ENCODE data around the gene PRICKLE3. TPM values are rescaled to one million over a fixed set of nuclear protein-coding genes. Genes with fewer than 3 reads are reported as not detected.

PRICKLE3 gene
- total and polyA plus RNA-seq, 8 donors, result 3.7 to 65.1 (median 7.1) TPM

DNA sequence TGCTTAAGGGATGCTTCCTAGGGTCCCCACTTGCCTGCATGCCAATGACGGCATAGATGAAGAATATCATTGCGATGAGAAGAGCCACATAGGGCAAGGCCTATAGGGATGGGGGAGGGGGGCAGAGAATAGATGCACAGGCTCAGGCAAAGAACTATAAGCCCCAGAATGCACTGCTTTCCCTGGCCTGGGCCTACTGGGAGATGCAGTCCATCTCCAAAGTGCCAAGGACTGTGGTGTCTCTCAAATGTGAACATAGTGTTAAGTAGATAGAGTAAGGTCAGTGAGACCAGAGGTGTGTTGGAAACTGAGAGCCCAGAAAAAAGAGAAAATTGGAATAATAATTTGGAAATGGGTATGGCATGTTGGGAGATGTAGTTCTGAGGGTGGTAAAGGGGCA lies 26.0 kb upstream of the PRICKLE3 start:
- intact Hi-C loops (cut with DNase I; ENCODE audit: low total_unique reads), result no loop called here

DNA sequence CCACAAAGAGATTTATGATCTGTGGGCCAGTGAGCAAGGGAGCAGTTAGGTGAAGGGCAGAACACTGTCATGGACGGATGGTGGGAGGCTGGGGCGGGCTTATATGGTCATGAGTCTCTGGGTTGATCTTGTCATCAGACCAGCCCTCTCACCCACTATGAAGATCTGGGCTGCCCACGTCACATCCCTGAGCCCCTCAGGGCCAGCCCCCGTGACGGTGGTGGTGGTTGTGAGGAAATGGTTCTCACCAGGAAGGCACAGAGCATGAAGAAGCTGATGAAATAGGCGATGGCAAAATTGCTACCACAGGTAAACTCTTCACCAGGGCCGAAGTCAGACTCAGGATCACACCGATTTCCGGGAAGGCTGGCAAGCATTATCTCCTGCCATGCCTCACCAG lies 24.9 kb upstream of the PRICKLE3 start:
- H3K4me1 ChIP-seq, result no peaks in the 10 kb centered on the region
- H3K27ac ChIP-seq, result no peak overlapping the region
- H3K4me3 ChIP-seq, result no peak overlapping the region
- H3K27me3 ChIP-seq, result peaks cover 0 to 10% (median 0%) of the 10 kb centered on the region in 3 donors
- no peaks in the 10 kb centered on the region for H3K9me3 ChIP-seq
- intact Hi-C loops (cut with DNase I; ENCODE audit: low total_unique reads), result no loop called here
- WGBS, 5 donors, result 79 to 88% (median 82%) methylated on average over 8 to 9 of the region's 9 CpGs
- DNase-seq, result no peak
- no peak for TF ChIP-seq EP300 (IDR thresholded peaks at IDR 0.05)
- TF ChIP-seq POLR2A (IDR thresholded peaks at IDR 0.05), result no peak
- TF ChIP-seq POLR2AphosphoS5 (IDR thresholded peaks at IDR 0.05), result no peak
- TF ChIP-seq, protein P1, sequence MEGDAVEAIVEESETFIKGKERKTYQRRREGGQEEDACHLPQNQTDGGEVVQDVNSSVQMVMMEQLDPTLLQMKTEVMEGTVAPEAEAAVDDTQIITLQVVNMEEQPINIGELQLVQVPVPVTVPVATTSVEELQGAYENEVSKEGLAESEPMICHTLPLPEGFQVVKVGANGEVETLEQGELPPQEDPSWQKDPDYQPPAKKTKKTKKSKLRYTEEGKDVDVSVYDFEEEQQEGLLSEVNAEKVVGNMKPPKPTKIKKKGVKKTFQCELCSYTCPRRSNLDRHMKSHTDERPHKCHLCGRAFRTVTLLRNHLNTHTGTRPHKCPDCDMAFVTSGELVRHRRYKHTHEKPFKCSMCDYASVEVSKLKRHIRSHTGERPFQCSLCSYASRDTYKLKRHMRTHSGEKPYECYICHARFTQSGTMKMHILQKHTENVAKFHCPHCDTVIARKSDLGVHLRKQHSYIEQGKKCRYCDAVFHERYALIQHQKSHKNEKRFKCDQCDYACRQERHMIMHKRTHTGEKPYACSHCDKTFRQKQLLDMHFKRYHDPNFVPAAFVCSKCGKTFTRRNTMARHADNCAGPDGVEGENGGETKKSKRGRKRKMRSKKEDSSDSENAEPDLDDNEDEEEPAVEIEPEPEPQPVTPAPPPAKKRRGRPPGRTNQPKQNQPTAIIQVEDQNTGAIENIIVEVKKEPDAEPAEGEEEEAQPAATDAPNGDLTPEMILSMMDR (IDR thresholded peaks at IDR 0.05), result no peak
- H3K36me3 ChIP-seq, result no peaks in the 10 kb centered on the region

More for the DNA sequence above, 26.0 kb upstream of the PRICKLE3 start:
- TF ChIP-seq, protein P1 (IDR thresholded peaks at IDR 0.05), result no peak
- TF ChIP-seq POLR2AphosphoS5 (IDR thresholded peaks at IDR 0.05) (no peak), EP300 (IDR thresholded peaks at IDR 0.05) (no peak)
- no peak for DNase-seq
- no peaks in the 10 kb centered on the region for H3K36me3 ChIP-seq
- no peak overlapping the region for H3K27ac ChIP-seq
- no peaks in the 10 kb centered on the region for H3K4me1 ChIP-seq
- WGBS, 5 donors, result 72 to 89% (median 86%) methylated on average over 2 of the region's 2 CpGs
- peaks cover 0 to 5% (median 0%) of the 10 kb centered on the region in 3 donors for H3K27me3 ChIP-seq
- H3K4me3 ChIP-seq, result no peak overlapping the region
- H3K9me3 ChIP-seq, result no peaks in the 10 kb centered on the region

DNA sequence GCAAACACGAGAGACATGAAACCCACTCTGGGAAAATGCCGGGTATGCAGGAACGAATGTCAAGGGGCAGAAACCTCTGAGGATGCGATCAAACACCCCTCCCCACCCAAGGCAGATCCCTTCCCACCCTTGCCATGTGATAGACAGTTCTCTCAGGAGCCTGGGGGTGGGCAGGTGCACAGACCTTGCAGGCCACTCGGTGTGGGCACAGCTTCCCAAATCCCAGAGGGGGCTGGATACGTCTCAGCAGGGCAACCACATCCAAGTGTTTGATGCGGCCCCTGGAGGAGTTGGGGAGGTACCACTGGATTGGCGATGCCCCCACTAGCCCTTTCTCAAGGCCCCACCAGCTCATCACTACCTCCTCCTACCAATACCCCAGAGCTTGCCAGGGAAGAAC lies 24.2 kb upstream of the PRICKLE3 start:
- Histone ChIP-seq H3K27me3 (peaks cover 0 to 10% (median 0%) of the 10 kb centered on the region in 3 donors), H3K4me3 (no peak overlapping the region), H3K9me3 (no peaks in the 10 kb centered on the region), H3K4me1 (no peaks in the 10 kb centered on the region), H3K36me3 (no peaks in the 10 kb centered on the region), H3K27ac (no peak overlapping the region)
- intact Hi-C loops (cut with DNase I; ENCODE audit: low total_unique reads), result no loop called here
- no peak for DNase-seq
- TF ChIP-seq, protein P1 (IDR thresholded peaks at IDR 0.05), result no peak
- TF ChIP-seq POLR2A (IDR thresholded peaks at IDR 0.05), result no peak
- no peak for TF ChIP-seq POLR2AphosphoS5 (IDR thresholded peaks at IDR 0.05)
- TF ChIP-seq EP300 (IDR thresholded peaks at IDR 0.05), result no peak
- WGBS, 5 donors, result 70 to 89% (median 74%) methylated on average over 8 of the region's 8 CpGs

DNA sequence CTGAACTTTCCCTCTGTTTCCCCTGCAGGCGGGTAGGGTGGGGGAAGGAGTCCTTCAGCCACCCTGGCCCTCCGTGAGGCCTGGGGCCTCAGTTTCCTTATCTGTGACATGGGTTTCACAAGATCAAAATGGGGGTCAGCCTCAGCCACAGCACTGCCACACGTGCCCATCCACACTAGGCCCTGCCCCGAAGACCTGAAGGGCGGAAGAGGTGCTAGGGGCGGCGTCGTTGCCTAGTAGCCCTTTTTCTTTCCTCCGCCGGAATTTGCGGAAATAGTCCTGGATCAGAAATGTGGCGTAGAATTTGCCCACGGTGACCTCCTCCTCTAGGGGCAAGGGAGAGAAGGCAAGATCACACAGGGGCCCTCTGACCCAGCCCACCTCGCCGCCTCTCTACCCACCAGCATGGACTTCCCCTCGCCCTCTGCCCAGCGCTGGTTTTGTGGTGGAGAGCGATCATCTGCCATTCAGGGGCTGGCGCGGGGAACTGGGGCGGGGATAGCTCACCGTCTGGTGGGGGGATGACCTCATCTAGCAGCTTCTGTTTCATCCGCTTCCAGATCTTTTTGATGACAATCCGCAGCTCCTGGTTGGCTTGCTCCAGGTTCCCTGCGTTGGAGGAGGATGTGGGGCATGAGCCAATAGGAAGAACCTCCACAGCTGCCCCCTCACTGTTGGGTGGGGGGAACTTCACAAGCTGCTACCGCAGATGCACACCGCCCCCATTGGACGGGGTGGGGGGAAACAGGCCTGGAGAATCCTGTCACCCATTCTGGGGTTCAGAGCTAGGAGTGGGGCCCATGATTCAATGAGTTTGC lies 23.5 kb upstream of the PRICKLE3 start:
- DNase-seq, result no peak
- H3K9me3 ChIP-seq, result no peaks in the 10 kb centered on the region
- intact Hi-C loops (cut with DNase I; ENCODE audit: low total_unique reads), result no loop called here
- H3K4me1 ChIP-seq, result no peaks in the 10 kb centered on the region
- 32 to 54% (median 39%) methylated on average over 19 to 28 of the region's 28 CpGs for WGBS, 5 donors
- H3K36me3 ChIP-seq, result no peaks in the 10 kb centered on the region
- TF ChIP-seq POLR2A (IDR thresholded peaks at IDR 0.05) (no peak), EP300 (IDR thresholded peaks at IDR 0.05) (no peak), POLR2AphosphoS5 (IDR thresholded peaks at IDR 0.05) (no peak)
- TF ChIP-seq, protein P1 (IDR thresholded peaks at IDR 0.05), result no peak
- no peak overlapping the region for H3K27ac ChIP-seq
- H3K4me3 ChIP-seq, result no peak overlapping the region
- peaks cover 0 to 10% (median 0%) of the 10 kb centered on the region in 3 donors for H3K27me3 ChIP-seq
